Dendritic cell treated with granulocyte-macrophage colony-stimulating factor and Interleukin-4, amounts not matched to agents 40 ng/mL and 50 ng/mL, for 4 days (primary cell): ENCODE measurements around the gene IL1RL1.

Experiments used
- H3K27ac Mint-ChIP-seq: one replicate; pipeline ENCODE4 v1.8.0; 2022; ENCODE audit warnings: mild to moderate bottlenecking, mixed read lengths
- H3K27me3 Mint-ChIP-seq: one replicate; pipeline ENCODE4 v1.8.0; 2022; ENCODE audit warnings: mild to moderate bottlenecking, mixed read lengths
- H3K36me3 Mint-ChIP-seq: one replicate; pipeline ENCODE4 v1.8.0; 2022; ENCODE audit warnings: low read depth, mixed read lengths
- H3K4me1 Mint-ChIP-seq: one replicate; pipeline ENCODE4 v1.8.0; 2022; ENCODE audit warnings: low read depth, mixed read lengths
- H3K4me3 Mint-ChIP-seq: one replicate; pipeline ENCODE4 v1.8.0; 2022; ENCODE audit warnings: mild to moderate bottlenecking, moderate library complexity, mixed read lengths
- H3K9me3 Mint-ChIP-seq: one replicate; pipeline ENCODE4 v1.8.0; 2022; ENCODE audit warnings: mixed read lengths
- intact Hi-C: fragments of 100-400 bp; cut with micrococcal nuclease; formaldehyde crosslinking; loops from one replicate; pipeline ENCODE4 v1.15.0; 2022

Gene IL1RL1

GRCh38 chr2:102282678-102283091 lies 28.7 kb upstream of the IL1RL1 start:
- intact Hi-C loops = no loop called here
- Mint-ChIP-seq H3K27me3 (peaks cover 35% of the 10 kb centered on the region), H3K9me3 (no peaks in the 10 kb centered on the region), H3K4me3 (no peak overlapping the region), H3K27ac (no peak overlapping the region), H3K36me3 (no peaks in the 10 kb centered on the region), H3K4me1 (peaks cover 20% of the 10 kb centered on the region)

GRCh38 chr2:102283996-102284395 lies 27.4 kb upstream of the IL1RL1 start:
- Mint-ChIP-seq H3K27ac (no peak overlapping the region), H3K4me1 (peaks cover 8% of the 10 kb centered on the region), H3K27me3 (peaks cover 34% of the 10 kb centered on the region), H3K4me3 (no peak overlapping the region), H3K9me3 (no peaks in the 10 kb centered on the region), H3K36me3 (no peaks in the 10 kb centered on the region)
- intact Hi-C loops = no loop called here

DNA sequence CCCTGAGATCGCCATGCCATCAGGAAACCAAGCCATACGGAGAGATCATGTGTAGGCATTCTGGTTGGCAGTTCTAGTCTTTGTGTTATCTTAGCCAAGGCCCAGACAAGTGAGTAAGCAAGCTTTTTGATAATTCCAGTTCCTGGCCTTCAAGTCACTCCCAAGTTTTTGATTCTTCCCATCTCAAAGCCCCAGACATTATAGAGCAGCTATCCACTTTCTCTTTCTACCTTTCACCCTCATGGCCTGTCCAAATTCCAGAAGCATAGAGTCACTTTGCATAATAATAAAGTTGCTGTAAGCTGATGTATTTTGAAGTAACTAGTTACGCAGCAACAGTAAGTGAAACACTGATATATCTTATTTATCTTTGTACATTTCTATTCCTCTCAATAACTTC lies 26.8 kb upstream of the IL1RL1 start:
- H3K27me3 Mint-ChIP-seq = peaks cover 38% of the 10 kb centered on the region
- H3K27ac Mint-ChIP-seq = no peak overlapping the region
- H3K4me3 Mint-ChIP-seq = no peak overlapping the region
- peaks cover 6% of the 10 kb centered on the region for H3K4me1 Mint-ChIP-seq
- intact Hi-C loops = no loop called here
- H3K9me3 Mint-ChIP-seq = no peaks in the 10 kb centered on the region
- H3K36me3 Mint-ChIP-seq = no peaks in the 10 kb centered on the region

GRCh38 chr2:102285368-102285767 lies 26.0 kb upstream of the IL1RL1 start:
- intact Hi-C loops = no loop called here
- no peaks in the 10 kb centered on the region for H3K9me3 Mint-ChIP-seq
- no peak overlapping the region for H3K4me3 Mint-ChIP-seq
- peaks cover 38% of the 10 kb centered on the region for H3K27me3 Mint-ChIP-seq
- H3K27ac Mint-ChIP-seq = no peak overlapping the region
- H3K4me1 Mint-ChIP-seq = peaks cover 6% of the 10 kb centered on the region
- H3K36me3 Mint-ChIP-seq = no peaks in the 10 kb centered on the region

GRCh38 chr2:102286041-102286440 lies 25.3 kb upstream of the IL1RL1 start:
- H3K9me3 Mint-ChIP-seq = no peaks in the 10 kb centered on the region
- peaks cover 11% of the 10 kb centered on the region for H3K4me1 Mint-ChIP-seq
- H3K27ac Mint-ChIP-seq = no peak overlapping the region
- H3K27me3 Mint-ChIP-seq = peaks cover 36% of the 10 kb centered on the region
- intact Hi-C loops = no loop called here
- no peaks in the 10 kb centered on the region for H3K36me3 Mint-ChIP-seq
- no peak overlapping the region for H3K4me3 Mint-ChIP-seq

DNA sequence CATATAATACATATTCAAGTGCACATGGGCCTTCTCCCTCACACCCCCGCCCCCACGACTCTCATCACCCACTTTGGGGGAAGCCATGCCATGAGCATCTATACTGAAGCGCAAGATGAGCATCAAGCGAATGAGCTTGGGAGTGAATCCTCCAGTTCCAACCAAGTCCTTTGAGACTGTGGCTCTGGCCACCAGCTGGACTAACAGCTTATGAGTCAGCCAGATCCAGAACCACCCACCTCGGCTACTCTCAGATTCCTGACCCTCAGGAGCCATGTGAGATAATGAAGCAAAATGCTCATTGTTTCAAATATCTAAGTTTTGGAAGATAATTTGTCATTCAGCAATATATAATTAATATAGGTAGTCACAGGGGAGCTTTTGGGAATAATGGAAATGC lies 22.2 kb upstream of the IL1RL1 start:
- H3K27me3 Mint-ChIP-seq = peaks cover 44% of the 10 kb centered on the region
- no peak overlapping the region for H3K4me3 Mint-ChIP-seq
- H3K27ac Mint-ChIP-seq = no peak overlapping the region
- no peaks in the 10 kb centered on the region for H3K9me3 Mint-ChIP-seq
- intact Hi-C loops = no loop called here
- peaks cover 35% of the 10 kb centered on the region for H3K4me1 Mint-ChIP-seq
- H3K36me3 Mint-ChIP-seq = no peaks in the 10 kb centered on the region

- no peak overlapping the region for H3K4me3 Mint-ChIP-seq
Observed at GRCh38 chr2:102290594-102290993, 20.8 kb upstream of the IL1RL1 start.

DNA sequence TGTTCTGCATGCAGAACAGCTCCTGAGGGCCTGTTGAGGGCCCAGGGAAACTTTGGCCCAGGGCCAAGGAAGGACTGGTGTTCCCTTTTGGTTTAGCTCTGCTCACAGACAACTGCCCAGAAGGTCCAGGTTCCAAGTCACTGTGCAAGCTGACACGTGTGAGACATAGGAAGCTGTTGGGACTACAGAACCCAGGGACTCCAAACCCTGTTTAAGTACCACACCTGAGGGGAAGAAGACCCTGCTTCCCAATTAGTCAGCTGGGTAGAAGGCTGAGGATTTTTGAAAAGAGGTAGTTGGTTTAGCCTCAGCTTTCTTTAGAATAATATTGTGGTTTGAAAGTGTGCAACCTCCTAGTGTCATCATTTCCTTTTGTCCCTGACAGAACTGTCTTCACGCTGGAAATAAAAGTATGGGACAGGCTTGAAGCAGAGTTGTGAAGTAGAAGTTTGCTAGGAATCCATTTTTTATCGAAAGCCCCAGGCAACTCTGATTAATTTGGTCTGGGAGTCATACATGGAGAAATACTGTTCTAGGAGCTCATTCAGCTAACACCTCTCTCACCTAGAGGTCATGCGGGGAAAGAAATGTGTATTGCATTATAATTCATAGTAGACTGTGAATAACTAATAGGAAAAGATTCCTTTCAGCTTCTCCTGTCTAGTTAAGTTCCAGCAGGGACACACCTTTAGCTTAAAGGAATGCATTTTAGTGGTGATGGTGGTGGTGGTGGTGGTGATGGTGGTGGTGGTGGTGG lies 19.9 kb upstream of the IL1RL1 start:
- intact Hi-C loops = no loop called here
- Mint-ChIP-seq H3K4me3 (peak overlapping the region; percentile 23), H3K36me3 (no peaks in the 10 kb centered on the region), H3K27ac (peak overlapping the region; percentile 65), H3K27me3 (peaks cover 43% of the 10 kb centered on the region), H3K9me3 (no peaks in the 10 kb centered on the region), H3K4me1 (peaks cover 39% of the 10 kb centered on the region)

More at GRCh38 chr2:102290594-102290993, 20.8 kb upstream of the IL1RL1 start:
- peaks cover 45% of the 10 kb centered on the region for H3K4me1 Mint-ChIP-seq
- intact Hi-C loops = no loop called here
- H3K36me3 Mint-ChIP-seq = no peaks in the 10 kb centered on the region
- peaks cover 46% of the 10 kb centered on the region for H3K27me3 Mint-ChIP-seq
- H3K9me3 Mint-ChIP-seq = no peaks in the 10 kb centered on the region
- H3K27ac Mint-ChIP-seq = peak overlapping the region; percentile 65

- H3K36me3 Mint-ChIP-seq = no peaks in the 10 kb centered on the region
- H3K4me3 Mint-ChIP-seq = no peak overlapping the region
- H3K27me3 Mint-ChIP-seq = peaks cover 44% of the 10 kb centered on the region
- no peaks in the 10 kb centered on the region for H3K9me3 Mint-ChIP-seq
- no peak overlapping the region for H3K27ac Mint-ChIP-seq
- H3K4me1 Mint-ChIP-seq = peaks cover 39% of the 10 kb centered on the region
- intact Hi-C loops = loop anchor here (5.0 kb wide), 1 partner anchor 43 kb away; no protein-coding TSS in a partner anchor
Observed at GRCh38 chr2:102294802-102295489, 16.4 kb upstream of the IL1RL1 start.

GRCh38 chr2:102295566-102295965 lies 15.8 kb upstream of the IL1RL1 start:
- Mint-ChIP-seq H3K27ac (no peak overlapping the region), H3K36me3 (no peaks in the 10 kb centered on the region)

DNA sequence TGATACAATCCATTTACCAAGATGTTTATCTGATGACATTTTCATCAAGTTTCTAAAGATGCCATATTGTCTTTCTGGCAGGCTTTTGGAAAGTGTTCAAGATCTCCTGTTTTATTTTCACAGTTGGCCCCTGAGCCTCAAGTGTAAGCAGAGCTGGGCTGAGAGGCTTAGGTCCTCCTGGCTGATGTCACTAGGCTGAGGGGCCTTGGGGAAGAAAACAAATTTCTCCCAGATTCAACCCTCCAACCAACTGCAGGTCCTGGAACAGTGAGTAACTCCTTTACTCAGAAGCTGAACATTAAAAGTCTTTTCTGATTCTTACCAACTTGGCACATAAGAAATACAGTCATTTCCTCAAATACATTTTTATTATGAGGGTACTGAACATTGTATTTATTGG lies 14.9 kb upstream of the IL1RL1 start:
- peaks cover 31% of the 10 kb centered on the region for H3K4me1 Mint-ChIP-seq
- H3K27ac Mint-ChIP-seq = no peak overlapping the region

More at GRCh38 chr2:102295566-102295965, 15.8 kb upstream of the IL1RL1 start:
- H3K9me3 Mint-ChIP-seq = no peaks in the 10 kb centered on the region
- intact Hi-C loops = loop anchor here (5.0 kb wide), 1 partner anchor 43 kb away; no protein-coding TSS in a partner anchor
- peaks cover 48% of the 10 kb centered on the region for H3K27me3 Mint-ChIP-seq
- H3K4me1 Mint-ChIP-seq = peaks cover 39% of the 10 kb centered on the region
- no peak overlapping the region for H3K4me3 Mint-ChIP-seq

GRCh38 chr2:102297891-102298290 lies 13.5 kb upstream of the IL1RL1 start:
- Mint-ChIP-seq H3K27ac (no peak overlapping the region), H3K4me1 (peaks cover 26% of the 10 kb centered on the region), H3K9me3 (no peaks in the 10 kb centered on the region), H3K4me3 (no peak overlapping the region), H3K36me3 (no peaks in the 10 kb centered on the region), H3K27me3 (peaks cover 52% of the 10 kb centered on the region)
- intact Hi-C loops = loop anchor here (5.0 kb wide), 1 partner anchor 46 kb away; no protein-coding TSS in a partner anchor

More for the DNA sequence above, 14.9 kb upstream of the IL1RL1 start:
- peaks cover 52% of the 10 kb centered on the region for H3K27me3 Mint-ChIP-seq
- H3K36me3 Mint-ChIP-seq = no peaks in the 10 kb centered on the region
- intact Hi-C loops = loop anchor here (5.0 kb wide), 1 partner anchor 44 kb away; no protein-coding TSS in a partner anchor
- no peak overlapping the region for H3K4me3 Mint-ChIP-seq
- H3K9me3 Mint-ChIP-seq = no peaks in the 10 kb centered on the region

GRCh38 chr2:102301867-102302362 lies 9.4 kb upstream of the IL1RL1 start:
- Mint-ChIP-seq H3K4me3 (no peak overlapping the region), H3K4me1 (peaks cover 30% of the 10 kb centered on the region), H3K9me3 (no peaks in the 10 kb centered on the region), H3K27me3 (peaks cover 57% of the 10 kb centered on the region), H3K36me3 (no peaks in the 10 kb centered on the region), H3K27ac (no peak overlapping the region)
- intact Hi-C loops = loop anchor here (2.0 kb wide), 1 partner anchor 53 kb away; the partner anchor contains the start of gene IL18R1

GRCh38 chr2:102302458-102302857 lies 8.9 kb upstream of the IL1RL1 start:
- no peak overlapping the region for H3K27ac Mint-ChIP-seq
- intact Hi-C loops = loop anchor here (2.0 kb wide), 1 partner anchor 52 kb away; the partner anchor contains the start of gene IL18R1
- no peaks in the 10 kb centered on the region for H3K9me3 Mint-ChIP-seq
- H3K36me3 Mint-ChIP-seq = no peaks in the 10 kb centered on the region
- peaks cover 60% of the 10 kb centered on the region for H3K27me3 Mint-ChIP-seq
- no peak overlapping the region for H3K4me3 Mint-ChIP-seq
- peaks cover 30% of the 10 kb centered on the region for H3K4me1 Mint-ChIP-seq
